ENCODE data around the gene TSPAN13.
"Not testable (repeated sequence)": the region's sequence is repeated elsewhere in the genome, so short reads cannot be mapped to it uniquely, and the experiment has no call there.

Gene TSPAN13

DNA sequence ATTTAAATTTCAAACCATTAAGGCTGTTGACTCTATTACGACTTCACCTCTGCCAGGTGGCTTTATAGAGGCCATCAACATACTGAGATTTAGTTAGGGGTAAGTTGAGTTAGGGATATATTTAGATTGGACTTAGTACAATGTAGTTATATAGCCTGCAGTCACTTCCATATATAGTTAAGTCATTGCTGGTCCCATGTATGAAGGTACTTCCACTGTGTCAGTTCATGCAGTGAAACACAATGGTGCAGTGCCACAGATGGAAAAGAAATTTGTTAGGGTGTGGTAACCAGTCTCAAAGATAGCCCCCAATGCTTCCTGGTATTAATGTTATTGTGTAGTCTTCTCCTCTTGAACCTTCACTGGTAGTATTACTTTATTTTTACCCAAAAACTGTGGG lies 12.6 kb upstream of the TSPAN13 start:
- no peak for DNase-seq (ENCODE audit: low read depth, low spot score)

DNA sequence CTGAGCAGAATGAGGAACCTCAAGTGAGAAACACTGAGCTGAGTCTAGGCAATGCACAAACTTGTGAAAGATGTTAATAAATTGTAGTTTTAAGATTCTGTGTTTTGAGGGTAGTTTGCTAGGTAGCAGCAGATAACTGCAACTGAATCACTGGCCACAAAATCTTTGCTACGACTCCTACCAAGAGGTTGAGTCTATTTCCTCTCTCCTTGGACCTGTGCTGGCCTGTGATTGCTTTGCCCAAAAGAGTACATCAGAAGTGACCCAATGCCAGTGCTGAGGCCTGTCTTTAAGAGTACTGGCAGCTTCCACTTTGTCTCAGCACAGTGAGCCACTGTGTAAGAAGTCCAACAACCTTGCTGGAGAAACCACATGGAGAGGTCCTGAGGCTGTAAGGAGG lies 11.9 kb upstream of the TSPAN13 start:
- no peak for DNase-seq (ENCODE audit: low read depth, low spot score)

DNA sequence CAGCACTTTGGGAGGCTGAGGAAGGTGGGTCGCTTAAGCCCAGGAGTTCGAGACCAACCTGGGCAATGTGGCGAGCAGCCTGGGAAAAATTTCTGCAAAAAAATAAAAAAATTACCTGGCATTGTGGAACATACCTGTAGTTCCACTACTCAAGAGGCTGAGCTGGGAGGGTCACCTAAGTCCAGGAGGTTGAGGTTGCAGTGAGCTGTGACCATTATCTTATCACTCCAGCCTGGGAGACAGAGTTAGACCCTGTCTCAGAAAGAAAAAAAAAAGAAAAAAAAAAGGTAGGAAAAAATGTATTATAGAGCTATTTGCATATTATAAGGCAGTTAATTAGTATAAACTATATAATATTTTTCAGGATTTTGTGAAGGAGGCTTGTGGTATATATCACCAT lies 11.0 kb upstream of the TSPAN13 start:
- DNase-seq (ENCODE audit: low read depth, low spot score): no peak

DNA sequence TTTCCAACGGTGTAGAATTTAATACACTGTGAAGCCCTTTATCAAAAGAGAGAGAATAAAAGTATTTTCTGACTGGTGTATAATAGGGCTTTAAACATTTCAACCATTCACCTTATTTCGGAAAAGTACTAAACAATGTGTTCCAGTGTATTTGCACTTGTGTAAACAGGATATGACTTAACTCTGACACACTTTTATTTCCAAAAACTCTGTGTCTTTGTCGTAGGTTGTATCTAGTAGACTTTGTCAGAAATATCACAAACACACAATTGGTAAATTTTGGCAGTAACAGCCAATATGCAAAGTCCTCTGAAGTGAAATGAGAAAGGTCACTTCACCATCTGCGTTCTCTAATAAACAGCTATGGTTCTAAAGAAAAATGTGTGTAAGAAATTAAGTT lies 10.3 kb upstream of the TSPAN13 start:
- DNase-seq (ENCODE audit: low read depth, low spot score): no peak

DNA sequence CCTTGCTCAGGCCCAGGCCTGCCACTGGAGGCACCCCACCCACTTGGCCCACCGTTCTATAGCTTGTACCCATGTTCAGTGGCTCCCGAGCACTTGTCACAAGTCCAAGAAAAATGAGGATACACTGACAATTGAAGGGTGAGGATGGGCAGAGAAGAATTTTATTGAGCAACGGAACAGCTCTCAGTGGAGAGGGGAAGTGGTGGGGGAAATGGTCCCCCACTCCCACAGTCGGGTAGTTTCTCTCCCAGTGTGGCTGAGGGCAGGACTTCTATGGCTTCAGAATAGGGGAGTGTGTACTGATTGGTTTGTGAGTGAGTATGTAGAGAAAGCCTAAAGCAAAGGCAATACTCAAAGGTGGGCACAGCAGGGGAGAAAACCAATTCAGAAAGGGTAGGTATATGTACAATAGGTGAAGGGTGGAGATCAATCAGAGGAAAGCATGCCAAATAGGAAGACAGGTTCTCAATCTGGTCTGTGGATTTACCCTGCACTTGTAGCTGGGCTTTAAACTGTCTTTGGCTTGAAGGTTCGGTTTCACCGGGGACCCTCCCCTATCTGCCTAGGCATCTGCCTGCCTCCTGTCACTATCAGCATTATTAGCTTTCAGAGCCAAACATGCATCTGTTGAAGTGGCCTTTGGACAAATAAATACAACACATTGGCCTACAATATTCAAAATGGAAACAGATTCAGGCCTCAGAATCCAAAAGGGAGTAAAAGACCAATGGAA lies 8.9 kb upstream of the TSPAN13 start:
- no peak for DNase-seq (ENCODE audit: low read depth, low spot score)

DNA sequence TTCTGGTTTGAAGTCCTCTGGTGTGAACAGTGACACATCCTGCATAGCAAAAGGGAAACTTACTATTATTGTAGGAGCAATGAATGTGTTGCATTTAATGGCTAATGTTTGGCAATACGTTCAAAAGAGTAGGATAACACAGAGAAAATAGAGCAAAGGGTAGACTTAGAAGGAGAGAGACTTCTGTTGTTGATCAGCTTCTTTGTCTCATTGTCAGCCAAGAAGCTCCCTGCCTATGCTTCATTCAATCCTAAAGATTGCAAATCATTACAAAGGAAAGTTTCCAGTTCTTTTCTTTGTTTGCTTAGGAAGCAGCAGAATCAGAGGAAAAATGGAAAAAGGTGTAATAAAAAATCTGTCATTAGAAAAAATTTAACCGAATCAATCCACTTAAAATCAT lies 7.9 kb upstream of the TSPAN13 start:
- no peak for DNase-seq (ENCODE audit: low read depth, low spot score)

DNA sequence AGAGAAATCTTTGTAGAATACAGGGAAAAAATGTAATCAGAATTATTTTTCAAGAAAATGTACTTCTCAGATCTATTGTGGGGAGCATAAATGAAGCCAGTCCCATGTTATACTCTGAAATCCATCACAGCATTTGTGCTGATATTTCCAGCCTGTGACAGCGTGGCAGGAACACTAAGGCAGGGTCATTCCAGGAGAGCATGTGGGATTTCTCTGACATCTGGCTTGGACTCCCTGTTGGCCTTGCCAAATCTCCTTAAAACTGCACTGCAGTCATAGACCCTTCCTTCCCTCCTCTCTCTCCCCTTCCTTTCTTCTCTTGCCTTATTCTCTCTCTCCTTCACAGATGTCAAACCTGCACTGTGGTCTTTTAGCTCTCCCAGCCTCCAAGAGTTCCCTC lies 6.5 kb upstream of the TSPAN13 start:
- DNase-seq (ENCODE audit: low read depth, low spot score): no peak

DNA sequence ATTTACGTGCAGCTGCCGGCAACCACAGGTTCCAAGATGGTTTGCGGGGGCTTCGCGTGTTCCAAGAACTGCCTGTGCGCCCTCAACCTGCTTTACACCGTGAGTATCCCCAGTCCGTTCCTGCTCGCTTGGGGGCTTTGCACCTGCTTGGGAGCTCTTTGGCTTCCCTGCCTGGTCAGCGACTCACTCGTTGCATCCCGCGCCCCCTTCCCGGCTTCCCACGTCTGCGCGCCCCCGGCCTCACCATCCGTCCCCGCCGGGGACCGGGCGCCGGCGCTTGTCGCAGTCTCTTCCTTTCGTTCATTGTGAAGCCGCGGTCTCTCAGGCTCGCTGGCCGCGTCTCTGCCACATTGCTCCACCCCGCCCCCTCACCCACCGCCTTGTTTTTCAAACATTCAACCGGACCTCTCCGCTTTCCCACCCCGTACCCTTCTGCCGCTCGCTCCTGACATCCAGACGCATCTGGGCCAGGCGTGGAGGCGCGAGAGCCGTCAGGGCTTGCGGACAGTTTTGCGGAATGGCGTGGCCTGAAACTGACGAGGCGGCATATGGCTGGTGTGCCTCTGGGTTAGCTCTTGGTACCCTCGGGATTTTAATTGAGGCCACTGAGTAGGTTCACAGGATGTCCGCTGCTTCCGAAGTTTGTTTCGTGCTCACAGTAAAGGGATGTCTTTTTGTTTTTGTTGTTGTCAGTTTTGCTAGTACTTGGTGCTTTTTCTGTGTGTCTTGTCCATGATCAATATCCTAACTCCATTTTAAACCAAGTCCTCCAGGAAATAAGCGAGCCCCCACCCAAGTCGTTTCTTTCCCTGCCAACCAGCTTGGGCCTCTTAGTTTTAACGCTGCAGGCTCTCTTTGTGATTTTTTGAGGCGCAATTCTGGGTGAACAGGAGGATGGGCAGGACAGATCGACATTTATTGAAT lies 639 bp downstream of the TSPAN13 start:
- DNase-seq (ENCODE audit: low read depth, low spot score): peak; percentile 66

DNA sequence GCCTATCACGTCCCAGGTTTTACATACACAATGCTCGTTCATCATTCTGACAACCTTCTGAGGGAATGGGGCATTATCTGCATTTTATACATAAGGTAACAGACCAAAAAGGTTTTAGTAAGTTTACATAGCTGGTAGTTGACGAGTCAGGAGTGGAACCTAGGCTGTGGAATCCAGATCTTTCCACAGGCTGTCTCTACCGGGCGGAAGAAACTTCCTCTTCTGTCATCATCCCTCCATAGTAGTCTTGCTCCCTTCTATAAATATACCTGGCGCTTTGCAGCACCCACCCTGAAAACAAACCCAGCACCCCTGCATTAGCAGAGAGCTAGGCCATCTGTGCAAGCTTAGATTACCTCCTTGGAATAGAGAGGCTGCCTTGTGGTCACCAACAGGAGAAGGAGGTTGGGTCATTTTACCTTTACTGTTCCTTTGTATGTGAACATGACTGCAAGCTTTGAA lies 1.3 kb downstream of the TSPAN13 start:
- peak; percentile 35 for DNase-seq (ENCODE audit: low read depth, low spot score)

DNA sequence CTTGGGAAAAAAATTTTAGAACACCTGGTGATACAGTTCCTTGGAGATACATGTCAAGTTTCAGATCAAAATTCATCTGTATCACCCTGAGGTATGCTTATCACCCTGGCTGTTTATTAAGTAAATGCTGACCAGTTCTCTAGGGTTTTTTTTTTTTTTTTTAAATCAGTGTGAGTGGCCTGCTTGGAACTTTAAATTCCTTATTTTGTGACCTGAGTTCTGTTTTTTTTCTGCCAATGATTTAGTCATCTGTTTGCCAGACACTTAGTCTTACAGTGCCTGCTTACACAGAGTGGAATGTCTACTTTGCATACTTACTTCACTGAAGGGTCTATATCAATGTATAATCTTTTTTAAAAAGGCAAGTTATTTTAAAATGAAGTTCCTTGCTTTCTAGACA lies 1.8 kb downstream of the TSPAN13 start:
- peak; percentile 59 for DNase-seq (ENCODE audit: low read depth, low spot score)

DNA sequence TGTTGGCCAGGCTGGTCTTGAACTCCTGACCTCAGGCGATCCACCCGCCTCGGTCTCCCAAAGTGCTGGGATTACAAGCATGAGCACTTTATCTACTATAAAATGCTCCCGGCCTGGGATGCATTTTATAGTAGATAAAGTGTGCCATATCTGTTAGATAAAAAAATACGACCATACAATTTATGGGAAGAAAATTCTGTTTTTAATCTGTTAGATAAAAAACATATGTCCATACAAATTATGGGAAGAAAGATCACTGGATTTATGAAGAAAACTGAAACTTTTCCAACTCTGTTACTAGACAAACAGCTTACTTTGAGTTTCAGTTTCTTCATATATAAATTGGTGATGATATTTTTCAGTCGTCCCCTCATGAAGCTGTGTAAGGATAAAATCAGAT lies 4.5 kb downstream of the TSPAN13 start:
- no peak for DNase-seq (ENCODE audit: low read depth, low spot score)

DNA sequence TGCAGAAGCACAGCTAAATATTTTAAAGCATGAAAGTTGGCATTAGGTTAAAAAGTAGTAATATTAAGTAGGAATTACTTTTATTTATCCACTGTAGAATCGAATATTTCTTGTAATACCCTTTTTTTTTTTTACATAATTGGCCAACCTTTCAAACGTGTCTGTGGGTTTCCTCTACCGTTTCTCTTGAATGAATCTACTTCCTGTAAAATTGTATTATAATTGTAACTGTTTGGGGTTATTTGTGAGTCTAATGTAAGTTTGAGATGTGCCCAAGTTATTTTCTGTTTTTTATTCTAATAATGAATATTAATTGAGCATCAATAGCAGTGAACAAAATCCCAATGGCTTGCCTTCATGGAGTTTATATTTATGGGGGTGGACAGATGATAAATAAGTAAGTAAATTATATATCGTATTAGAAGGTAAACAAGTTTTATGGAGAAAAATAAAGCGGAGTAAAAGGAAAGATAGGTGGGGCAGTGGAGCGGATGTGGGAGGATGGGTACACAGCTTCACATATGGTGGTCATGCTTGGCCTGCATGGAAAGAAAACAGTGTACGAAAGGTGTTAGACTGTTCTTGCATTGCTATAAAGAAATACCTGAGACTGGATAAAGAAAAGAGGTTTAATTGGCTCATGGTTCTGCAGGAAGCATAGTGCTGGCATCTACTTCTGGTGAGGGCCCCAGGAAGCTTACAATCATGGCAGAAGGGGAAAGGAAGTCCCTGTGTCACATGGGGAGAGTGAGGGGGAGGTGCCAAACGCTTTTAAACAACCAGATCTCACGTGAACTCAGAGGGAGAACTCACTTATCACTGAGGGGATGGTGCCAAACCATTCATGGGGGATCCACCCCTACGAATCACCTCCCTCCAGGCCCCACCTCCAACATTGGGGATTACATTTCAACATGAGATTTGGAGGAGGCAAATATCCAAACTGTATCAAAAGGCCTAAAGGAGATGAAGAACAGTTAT lies 5.4 kb downstream of the TSPAN13 start:
- no peak for DNase-seq (ENCODE audit: low read depth, low spot score)

DNA sequence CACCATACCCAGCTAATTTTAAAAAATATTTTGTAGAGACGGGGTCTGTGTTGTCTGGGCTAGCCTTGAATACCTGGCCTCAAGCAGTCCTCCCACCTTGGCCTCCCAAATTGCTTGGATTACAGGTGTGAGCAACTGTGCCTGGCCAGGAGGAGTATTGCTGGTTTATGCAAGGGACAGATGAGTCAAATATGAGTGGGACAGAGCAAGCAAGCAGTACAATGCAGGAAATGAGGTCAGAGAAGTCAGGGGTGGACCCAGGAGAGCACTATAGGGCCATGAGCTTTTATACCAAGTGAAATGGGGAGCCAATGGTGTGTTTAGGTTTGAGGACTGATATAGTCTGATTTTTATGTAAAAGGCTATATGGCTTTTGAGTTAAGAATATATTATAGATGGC lies 6.3 kb downstream of the TSPAN13 start:
- no peak for DNase-seq (ENCODE audit: low read depth, low spot score)

DNA sequence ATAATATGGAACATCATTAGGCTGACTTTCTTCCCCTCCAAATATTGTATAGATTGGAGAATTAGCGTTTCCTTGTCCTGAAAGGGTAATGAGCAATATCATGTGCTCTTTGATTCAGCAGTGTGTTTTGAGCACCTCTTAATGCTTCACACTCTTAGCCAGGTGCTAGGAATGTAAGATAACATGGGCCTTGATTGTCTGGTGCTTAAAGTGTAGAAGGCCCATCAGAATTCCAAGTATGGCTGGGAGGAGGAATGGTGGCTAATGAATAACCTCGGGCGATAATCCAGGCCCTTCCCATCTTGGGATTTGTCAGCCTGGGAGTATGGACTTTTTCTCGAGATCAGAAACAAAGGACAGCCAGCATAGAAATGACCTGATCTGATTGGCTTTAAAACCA lies 8.6 kb downstream of the TSPAN13 start:
- no peak for DNase-seq (ENCODE audit: low read depth, low spot score)

DNA sequence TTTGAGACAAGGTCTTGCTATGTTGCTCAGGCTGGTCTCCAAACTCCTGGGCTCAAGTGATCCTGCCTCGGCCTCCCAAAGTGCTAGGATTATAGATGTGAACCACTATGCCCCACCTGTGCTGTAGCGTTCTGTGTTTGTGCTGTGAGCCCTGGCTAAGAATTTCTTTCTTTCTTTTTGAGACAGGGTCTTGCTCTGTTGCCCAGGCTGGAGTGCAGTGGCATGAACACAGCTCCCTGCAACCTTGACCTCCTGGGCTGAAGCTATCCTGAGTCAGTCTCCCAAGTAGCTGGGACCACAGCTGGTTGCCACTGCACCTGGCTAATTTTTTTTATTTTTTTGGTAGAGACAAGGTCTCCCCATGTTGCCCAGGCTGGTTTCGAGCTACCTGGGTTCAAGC lies 11.4 kb downstream of the TSPAN13 start:
- no peak for DNase-seq (ENCODE audit: low read depth, low spot score)

DNA sequence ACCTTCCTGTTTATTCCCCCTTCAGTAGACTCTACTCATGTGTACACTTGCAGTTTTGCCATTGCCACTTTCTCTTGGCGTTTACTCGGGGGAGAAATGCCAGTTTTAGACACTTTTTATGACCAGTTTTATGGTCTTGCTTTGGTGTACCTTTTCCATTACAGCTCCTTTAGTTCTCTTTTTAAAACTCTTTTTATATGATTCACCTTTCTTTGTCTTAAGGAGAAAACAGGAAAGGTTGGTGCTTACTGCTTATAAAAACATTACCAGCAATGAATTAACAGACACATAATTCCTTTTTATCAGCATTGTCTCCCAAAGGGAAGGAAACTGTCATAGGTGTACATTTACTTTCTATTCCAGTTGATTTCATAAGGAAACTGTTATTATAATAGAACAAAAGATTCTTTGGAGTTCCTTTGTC lies 11.9 kb downstream of the TSPAN13 start:
- DNase-seq (ENCODE audit: low read depth, low spot score): no peak

DNA sequence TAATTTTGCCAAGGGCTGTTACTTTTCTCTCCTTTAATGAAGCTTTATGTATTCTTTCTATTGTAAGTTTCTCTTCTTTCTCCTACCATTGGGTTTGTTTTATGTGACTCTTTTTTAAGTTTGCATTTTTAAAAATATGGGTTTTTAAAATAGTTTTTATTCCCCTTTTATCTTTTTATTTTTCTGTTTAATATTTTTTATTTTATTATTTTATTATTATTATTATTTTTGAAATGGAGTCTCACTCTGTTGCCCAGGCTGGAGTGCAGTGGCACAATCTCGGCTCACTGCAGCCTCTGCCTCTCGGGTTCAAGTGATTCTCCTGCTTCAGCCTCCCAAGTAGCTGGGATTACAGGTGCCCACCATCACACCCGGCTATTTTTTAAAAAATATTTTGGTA lies 16.4 kb downstream of the TSPAN13 start:
- not testable (repeated sequence) for DNase-seq (ENCODE audit: low read depth, low spot score)

DNA sequence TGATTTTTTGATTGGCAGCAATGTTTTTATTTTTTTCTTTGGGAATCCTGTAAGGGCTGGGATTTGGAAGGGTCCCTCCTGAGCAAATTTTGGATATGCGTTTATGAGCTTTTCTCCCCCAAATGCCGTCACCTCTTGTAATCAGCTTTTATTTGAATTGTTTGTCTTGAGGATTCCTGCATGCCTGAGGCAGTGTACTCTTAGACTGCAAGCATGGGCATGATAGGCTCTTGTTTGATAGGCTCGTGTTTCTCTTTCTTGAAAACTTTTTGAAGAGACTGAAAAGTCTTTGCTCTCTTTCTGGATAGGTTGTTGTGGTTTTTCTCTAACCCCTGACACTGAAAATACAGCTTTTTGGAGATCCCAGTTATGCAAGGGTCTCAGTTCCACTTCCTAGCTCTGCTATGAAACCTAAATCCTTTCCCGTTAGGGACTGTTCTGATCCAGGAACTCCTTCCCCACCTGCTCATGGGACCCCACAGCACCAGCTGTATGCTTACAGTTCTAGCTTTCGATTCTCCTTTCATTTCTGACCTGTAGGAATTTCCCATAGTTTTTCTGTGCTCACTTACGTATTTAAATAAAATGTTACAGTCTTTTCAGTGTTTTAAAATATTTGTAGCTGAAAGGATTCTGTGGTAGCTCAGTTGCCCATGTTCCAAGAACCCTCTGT lies 17.2 kb downstream of the TSPAN13 start:
- no peak for DNase-seq (ENCODE audit: low read depth, low spot score)

DNA sequence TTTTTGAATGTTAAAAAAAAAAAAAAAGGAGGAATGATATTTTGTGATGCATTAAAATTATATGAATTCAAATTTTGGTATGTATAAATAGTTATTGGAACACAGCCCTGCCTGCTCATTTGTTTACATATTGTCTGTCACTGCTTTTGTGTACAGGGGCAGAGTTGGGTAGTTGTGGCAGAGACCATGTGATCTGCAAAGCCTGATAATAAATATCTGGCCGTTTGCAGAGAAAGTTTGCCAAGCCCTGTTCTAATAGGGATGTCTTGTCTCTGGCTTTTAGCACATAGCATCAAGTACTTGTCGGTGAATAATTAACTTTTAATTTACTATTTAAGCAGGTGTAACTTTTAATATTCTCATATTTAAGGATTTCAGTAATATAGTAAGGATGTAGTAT lies 19.8 kb downstream of the TSPAN13 start:
- DNase-seq (ENCODE audit: low read depth, low spot score): no peak

DNA sequence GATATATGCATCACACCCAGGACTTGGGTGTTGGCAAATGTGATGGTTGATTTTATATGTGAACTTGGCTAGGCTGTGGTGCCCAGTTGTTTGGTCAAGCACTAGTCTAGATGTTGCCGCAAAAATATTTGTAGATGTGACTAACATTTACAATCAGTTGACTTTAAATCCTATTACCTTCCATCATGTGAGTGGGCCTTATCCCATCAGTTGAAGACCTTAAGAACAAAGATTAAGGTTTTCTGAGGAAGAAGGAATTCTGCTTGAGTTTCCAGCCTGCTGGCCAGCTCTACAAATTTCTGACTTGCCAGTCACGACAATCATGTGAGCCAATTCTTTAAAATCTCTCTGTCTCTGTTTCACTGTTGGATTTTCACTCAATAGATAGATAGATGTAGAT lies 20.3 kb downstream of the TSPAN13 start:
- no peak for DNase-seq (ENCODE audit: low read depth, low spot score)

DNA sequence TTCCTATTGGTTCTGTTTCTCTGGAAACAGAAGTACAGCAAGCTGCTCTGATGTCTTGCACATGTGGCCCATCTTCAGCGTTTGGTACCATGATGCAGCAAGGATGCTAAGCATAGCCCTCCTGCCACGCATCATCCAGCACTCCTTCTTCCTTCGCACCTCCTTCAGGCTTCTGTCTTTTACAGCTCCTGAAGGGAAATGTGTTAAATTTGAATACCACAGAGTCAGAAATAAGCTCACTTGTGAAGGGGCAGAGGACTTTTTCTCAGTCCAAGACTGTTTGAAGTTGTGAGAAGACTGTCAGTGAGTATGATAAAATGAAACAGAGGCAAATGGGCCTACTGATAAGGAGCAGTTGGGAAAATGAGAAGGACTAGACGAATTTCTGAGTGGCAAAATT lies 20.7 kb downstream of the TSPAN13 start:
- no peak for DNase-seq (ENCODE audit: low read depth, low spot score)

Measured in astrocyte of the hippocampus (primary cell).